ENCODE data around the gene TECRL.

DNA sequence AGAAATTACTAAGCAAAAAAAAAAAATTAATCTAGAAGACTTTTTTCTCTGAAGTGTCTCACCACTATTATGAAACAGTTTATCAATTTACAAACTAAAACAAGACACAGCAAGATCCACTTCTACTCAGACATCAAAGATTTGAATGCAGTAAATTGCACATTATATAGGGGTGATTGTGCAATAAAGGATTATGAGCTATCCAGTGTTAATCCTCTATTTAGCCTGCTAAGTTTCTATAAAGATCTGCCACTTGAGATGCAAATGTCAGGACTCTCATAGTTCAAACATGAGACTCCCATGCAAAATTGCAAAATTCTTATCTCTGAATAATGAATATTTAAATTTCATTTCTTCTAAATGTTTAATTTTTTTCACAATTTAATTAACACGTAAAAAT is 2.2 kb downstream of the TECRL start:
- TF ChIP-seq POLR2A (IDR thresholded peaks at IDR 0.05) (no peak), CTCF (IDR thresholded peaks at IDR 0.05) (no peak)

All from ovary (tissue), 3 donors.